HG02623 (cell line): ENCODE results near the gene RBM12.

Experiments
- ATAC-seq: cut with Tn5 transposase; IDR thresholded peaks from one replicate; pipeline ENCODE4 v1.9.1; 2021; ENCODE audit warnings: moderate library complexity; ENCODE audit not compliant: unreplicated experiment

Gene RBM12

DNA sequence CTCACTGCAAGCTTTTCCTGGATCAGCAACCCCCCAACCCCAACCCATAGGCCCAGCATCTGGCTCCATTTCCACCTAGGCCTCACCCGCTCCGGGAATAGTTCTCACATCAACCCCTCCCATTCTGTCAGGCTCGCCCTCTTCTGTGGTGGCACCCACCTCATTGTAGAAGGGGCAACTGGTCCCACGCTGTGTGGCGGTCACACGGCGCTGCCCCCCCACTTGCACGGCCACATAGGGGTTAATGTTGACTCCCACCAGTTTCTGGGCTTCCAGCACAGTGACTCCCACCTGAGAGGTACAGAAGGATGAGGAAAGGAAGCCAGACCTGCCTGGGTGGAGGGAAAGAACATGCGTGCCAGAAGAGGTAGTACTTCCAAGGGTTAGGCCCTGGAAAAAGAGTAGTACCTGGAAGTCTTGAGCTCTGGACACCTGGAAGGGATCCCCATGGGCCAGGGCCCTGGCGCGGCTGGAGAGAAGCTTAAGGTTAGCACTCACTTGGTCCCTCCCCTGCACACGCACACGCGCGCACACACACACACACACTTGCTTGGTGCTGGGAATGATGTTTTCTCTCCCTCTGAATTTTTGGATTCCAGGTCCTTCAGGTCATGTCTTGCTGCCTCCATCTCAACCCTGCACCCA, 61.7 kb downstream of the RBM12 start:
- ATAC-seq: no peak

DNA sequence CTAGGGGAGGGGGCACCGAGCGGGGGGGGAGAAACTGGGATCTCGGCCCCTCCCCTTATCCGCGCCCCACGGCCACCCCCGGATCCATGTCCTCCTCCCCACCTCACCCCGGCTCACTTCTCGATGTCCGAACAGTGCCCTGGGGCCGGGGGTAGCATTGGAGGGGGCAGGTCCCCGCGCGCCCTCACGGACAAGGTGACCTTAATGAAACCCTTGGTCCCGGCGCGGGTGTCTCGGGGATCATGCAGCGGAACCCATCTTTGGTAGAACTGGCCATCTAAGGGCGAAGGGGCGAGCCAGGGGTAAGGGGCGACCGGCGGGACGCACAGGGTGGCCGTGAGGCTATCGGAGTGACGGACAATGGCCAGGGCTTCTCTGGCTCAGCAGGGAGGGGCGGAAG, 62.7 kb downstream of the RBM12 start:
- ATAC-seq: no peak

DNA sequence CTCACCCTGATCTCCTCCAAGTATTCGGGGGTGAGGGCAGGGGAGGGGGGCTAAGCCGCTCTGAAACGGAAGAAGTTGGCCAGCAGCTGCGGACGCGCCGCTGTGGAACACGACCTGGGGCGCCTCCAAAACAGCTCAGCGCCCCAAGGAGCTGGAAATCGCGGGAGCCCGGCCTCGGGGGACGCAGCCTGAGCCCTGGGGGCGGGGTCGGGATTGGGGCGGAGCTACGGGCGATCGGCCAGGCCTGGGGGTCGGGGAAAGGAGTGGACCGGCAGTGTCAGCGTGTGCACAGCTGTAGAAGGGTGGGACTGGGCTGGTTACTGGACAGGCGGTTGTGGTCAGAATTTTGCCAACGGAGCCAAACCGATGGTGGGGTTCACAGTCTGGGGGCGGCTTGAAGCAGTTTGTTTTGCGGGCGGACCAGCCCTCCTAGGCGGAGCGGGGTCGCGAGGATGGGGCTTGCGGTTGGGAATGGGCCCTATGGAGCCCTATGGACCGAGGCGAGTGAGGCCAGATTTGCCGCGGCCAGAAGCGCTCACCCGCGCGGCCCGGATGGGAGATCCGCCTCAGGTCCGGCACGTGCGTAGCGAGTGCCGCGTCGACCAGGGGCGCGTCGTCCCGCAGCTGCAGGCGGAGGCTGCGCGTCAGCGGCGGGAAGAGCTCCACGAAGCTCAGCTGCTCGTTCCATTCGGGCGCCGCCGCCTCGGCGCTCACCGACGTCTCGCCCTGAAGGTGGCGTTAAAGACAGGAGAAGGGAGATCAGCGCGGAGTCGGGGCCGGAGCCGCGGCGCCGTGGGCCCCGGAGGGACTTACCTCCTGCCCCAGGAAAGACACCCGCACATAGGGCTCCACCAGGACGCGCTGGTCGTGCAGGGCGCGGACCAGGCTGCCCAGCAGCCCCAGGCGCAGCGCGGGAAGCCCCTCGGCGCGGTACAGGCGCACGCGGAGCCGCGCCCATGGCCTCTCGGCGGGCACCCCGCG, 63.4 kb downstream of the RBM12 start:
- no peak for ATAC-seq

DNA sequence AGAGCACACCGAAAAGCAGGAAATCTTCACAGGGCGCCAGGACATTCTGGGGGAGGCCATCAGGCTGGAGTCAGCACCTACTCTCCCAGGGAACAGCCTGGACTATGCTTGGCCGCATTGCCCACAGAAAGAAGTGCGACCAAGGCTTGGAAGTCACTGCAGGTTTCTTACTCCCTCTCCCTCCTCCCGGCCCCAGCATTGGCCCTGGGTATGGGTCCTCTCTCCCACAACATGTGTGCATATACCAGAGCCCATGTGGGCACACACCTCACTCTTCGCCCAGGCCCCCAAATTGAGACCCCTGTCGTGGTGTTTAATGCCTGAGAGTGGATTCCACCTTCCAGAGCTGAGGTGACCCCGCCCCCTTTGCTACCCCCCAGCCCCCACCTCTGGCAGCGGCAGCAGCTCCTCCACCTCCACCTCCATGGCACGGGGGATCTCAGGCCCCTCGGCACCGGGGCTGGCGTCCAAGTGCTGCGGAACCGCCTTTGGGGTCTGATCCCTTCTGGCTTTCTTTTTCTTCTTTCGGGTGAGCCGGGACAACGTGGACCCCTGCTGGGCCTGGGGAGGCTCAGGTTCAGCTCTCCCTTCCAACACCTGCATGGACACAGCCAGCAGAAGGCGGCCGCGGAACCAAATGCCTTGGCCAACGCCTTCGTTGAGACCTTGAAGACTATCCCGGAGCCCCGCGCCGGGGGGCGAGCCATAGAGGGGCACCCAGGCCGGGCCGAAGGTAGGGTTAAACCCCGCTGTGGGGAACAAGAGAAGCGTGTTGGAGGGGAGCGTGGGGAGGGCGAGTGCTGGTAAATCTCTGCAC, 64.3 kb downstream of the RBM12 start:
- ATAC-seq: no peak

DNA sequence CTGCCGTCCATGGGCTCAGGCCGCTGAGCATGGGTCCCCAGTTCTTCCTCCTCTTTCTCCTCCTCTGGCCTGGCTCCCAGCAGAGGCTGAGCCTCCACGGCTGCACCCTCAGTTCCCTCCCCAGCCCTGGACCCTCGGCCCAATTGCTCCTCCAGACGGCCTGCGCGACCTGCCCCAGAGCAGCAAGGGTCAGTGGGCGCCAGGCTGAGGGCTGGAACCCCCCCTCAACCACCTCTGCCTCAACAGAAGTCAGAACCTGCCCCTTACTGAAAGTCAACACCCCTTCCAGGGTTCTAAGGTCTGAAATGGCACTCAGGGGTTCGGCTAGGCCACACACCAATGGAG, 65.0 kb downstream of the RBM12 start:
- ATAC-seq: no peak
